ES-I3 (cell line): ENCODE measurements around the gene C5orf15.
A peak's percentile ranks its signal among the peaks of the same experiment; 100 is the strongest.
"Not testable (repeated sequence)": the region's sequence is repeated elsewhere in the genome, so short reads cannot be mapped to it uniquely, and the experiment has no call there.

Experiments
- H3K36me3 ChIP-seq: 2 replicates; pipeline ENCODE4 v1.6.1; 2013; ENCODE audit warnings: mild to moderate bottlenecking, low read length, control low read depth, moderate library complexity; ENCODE audit not compliant: insufficient read depth
- H3K4me1 ChIP-seq: 2 replicates; pipeline ENCODE4 v1.6.1; 2013; ENCODE audit warnings: mild to moderate bottlenecking, control low read depth, low read length; ENCODE audit not compliant: insufficient read depth
- H3K9ac ChIP-seq: 2 replicates; pipeline ENCODE4 v1.6.1; 2013; ENCODE audit warnings: low read depth, mild to moderate bottlenecking, low read length, moderate library complexity
- H3K9me3 ChIP-seq: 2 replicates; pipeline ENCODE4 v1.6.1; 2013; ENCODE audit warnings: mild to moderate bottlenecking, low read length, moderate library complexity; ENCODE audit not compliant: control insufficient read depth, insufficient read depth

C5orf15 gene

DNA sequence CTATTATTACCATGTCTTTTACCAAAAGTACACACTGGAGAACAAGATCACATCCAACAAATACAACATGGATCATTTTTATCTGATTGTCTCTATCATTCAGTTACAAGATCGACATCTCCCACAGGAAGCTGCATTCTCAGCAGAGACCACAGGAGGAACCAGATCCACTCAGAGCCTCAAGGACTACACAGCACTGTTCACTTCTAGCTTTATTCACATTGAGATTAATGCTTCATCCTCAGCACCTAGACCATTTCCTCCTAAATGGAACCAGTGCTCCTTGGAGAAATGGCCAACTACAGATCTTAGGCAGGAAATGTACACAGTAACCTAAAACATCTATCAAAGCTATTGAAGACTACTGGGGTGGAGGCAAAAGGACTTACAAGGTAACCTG lies 13.3 kb upstream of the C5orf15 start:
- peaks cover 9% of the 10 kb centered on the region for H3K36me3 ChIP-seq
- H3K4me1 ChIP-seq, result 0 out of 2 replicates have a peak, but pooled peaks cover 12% of the 10 kb centered on the region
- H3K9ac ChIP-seq, result no peak overlapping the region
- H3K9me3 ChIP-seq, result no peaks in the 10 kb centered on the region

- H3K9ac ChIP-seq, result no peak overlapping the region
- H3K4me1 ChIP-seq, result 0 out of 2 replicates have a peak, but pooled peaks cover 12% of the 10 kb centered on the region
- peaks cover 9% of the 10 kb centered on the region for H3K36me3 ChIP-seq
- no peaks in the 10 kb centered on the region for H3K9me3 ChIP-seq
Measured at GRCh38 chr5:133980652-133981051, 12.2 kb upstream of the C5orf15 start.

DNA sequence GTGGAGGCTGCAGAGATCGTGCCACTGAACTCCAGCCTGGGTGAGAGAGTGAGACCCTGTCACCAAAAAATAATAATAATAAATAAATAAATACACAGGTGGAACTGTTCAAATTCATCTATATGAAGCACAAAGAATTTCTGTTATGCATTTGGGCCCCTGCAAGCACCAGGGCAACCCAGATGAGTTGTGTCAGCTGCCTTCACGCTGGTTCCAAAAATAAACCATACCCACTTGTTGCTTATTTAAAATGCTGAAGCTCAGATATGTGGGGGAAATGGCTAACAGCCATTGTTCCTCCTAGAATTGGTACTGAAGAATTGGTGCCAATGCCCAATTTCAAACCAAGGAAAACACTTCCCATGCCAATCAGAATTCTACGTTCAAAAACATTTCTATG lies 10.5 kb upstream of the C5orf15 start:
- H3K36me3 ChIP-seq, result peaks cover 21% of the 10 kb centered on the region
- 0 out of 2 replicates have a peak, but pooled peaks cover 12% of the 10 kb centered on the region for H3K4me1 ChIP-seq
- H3K9me3 ChIP-seq, result no peaks in the 10 kb centered on the region
- H3K9ac ChIP-seq, result no peak overlapping the region

GRCh38 chr5:133977858-133978257 lies 9.4 kb upstream of the C5orf15 start:
- Histone ChIP-seq H3K9me3 (no peaks in the 10 kb centered on the region), H3K36me3 (peaks cover 22% of the 10 kb centered on the region), H3K9ac (no peak overlapping the region)

GRCh38 chr5:133977161-133977787 lies 8.8 kb upstream of the C5orf15 start:
- Histone ChIP-seq H3K4me1 (0 out of 2 replicates have a peak, but pooled peaks cover 12% of the 10 kb centered on the region), H3K9ac (no peak overlapping the region), H3K9me3 (no peaks in the 10 kb centered on the region), H3K36me3 (peaks cover 22% of the 10 kb centered on the region)

More at GRCh38 chr5:133977858-133978257, 9.4 kb upstream of the C5orf15 start:
- 0 out of 2 replicates have a peak, but pooled peaks cover 12% of the 10 kb centered on the region for H3K4me1 ChIP-seq

GRCh38 chr5:133975546-133975945 lies 7.1 kb upstream of the C5orf15 start:
- peaks cover 20% of the 10 kb centered on the region for H3K36me3 ChIP-seq
- H3K4me1 ChIP-seq, result 0 out of 2 replicates have a peak, but pooled peaks cover 12% of the 10 kb centered on the region
- not testable (repeated sequence) for H3K9ac ChIP-seq, H3K9me3 ChIP-seq

- Histone ChIP-seq H3K9ac (no peak overlapping the region), H3K4me1 (0 out of 2 replicates have a peak, but pooled peaks cover 12% of the 10 kb centered on the region), H3K9me3 (no peaks in the 10 kb centered on the region), H3K36me3 (peaks cover 20% of the 10 kb centered on the region)
Measured at GRCh38 chr5:133974142-133974541, 5.7 kb upstream of the C5orf15 start.

DNA sequence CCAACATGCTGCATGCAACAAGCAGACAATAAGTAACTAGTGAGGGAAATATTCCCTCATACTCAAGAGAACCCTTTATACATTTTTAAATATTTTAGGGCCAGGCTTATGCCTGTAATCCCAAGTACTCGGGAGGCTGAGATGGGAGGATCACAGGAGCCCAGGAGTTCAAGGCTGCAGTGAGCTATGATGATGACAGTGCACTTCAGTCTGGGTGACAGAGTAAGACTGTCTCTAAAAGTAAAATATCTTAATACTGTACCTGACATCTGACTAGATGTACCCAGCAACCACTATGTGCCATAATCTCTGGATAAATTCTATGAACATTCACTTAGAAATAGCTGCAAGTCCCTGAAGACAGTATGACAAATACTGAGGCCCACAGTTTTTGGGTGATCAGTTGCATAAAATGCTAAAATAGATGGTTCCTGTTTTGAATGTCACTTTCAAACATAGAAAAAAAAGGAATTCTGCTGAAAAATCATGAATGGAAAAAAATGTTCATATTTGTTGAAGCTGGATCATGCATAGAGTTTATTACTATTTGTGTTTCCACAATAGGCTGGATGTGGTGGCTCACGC lies 2.0 kb upstream of the C5orf15 start:
- no peaks in the 10 kb centered on the region for H3K9me3 ChIP-seq
- H3K4me1 ChIP-seq, result no peaks in the 10 kb centered on the region
- peaks cover 16% of the 10 kb centered on the region; the same call in 1 of the 2 replicates for H3K36me3 ChIP-seq
- no peak overlapping the region for H3K9ac ChIP-seq

- H3K36me3 ChIP-seq, result peaks cover 11% of the 10 kb centered on the region; the same call in 1 of the 2 replicates
- no peaks in the 10 kb centered on the region for H3K4me1 ChIP-seq
- no peak overlapping the region for H3K9ac ChIP-seq
- no peaks in the 10 kb centered on the region for H3K9me3 ChIP-seq
Measured at GRCh38 chr5:133969654-133970324, 1.4 kb upstream of the C5orf15 start.

DNA sequence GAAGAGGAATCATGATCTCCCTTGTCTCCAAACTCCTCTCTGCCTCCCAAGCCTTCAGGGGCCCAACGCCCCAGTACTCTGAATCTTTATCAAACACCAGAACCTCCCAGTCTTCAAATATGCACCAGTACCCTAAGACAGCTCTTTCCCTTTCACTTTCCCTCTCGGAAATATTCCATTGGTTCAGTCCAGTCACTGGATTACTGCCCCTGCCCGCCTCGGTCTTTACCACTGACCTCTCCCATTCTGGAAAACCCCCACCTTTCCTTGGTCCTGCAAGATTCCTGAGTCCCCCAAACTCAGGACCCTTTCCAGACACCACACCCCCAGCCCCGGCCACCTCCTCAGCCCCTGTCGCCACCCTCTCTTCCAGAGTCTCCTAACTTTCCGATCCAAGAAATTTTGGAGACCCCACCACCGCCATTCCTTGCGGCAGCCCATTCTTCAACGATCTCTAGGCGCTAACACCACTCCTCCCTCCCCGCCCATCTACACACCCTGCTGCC lies 674 bp downstream of the C5orf15 start:
- H3K36me3 ChIP-seq, result no peaks in the 10 kb centered on the region; the same call in 1 of the 2 replicates
- peak overlapping the region; percentile 93 for H3K9ac ChIP-seq
- H3K9me3 ChIP-seq, result no peaks in the 10 kb centered on the region
- no peaks in the 10 kb centered on the region for H3K4me1 ChIP-seq

DNA sequence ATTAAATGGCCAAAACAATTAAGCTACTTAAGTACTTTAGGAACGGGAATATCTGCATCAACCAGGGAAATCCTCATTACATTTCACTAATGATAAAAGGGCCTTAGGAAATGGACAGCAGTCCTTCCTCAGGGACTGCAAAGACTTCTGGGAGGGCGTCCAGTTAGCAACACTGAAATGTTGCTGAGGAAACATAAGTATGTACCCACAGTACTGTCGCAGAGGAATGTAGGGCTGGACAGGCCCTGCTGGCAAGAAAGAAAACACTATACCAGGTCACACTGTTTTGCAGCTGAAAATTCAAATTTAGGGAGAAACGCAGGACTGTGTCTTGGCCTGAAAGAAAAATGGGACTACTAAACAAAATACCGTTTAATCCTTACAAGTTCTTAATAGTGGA lies 1.3 kb downstream of the C5orf15 start:
- peak overlapping the region; percentile 93; the same call in 1 of the 2 replicates for H3K9ac ChIP-seq
- no peaks in the 10 kb centered on the region for H3K4me1 ChIP-seq
- H3K36me3 ChIP-seq, result no peaks in the 10 kb centered on the region; the same call in 1 of the 2 replicates
- no peaks in the 10 kb centered on the region for H3K9me3 ChIP-seq

- no peaks in the 10 kb centered on the region for H3K9me3 ChIP-seq
- H3K4me1 ChIP-seq, result no peaks in the 10 kb centered on the region
- H3K36me3 ChIP-seq, result no peaks in the 10 kb centered on the region
- H3K9ac ChIP-seq, result no peak overlapping the region
Measured at GRCh38 chr5:133966090-133966489, 2.3 kb downstream of the C5orf15 start.

- Histone ChIP-seq H3K9ac (no peak overlapping the region), H3K36me3 (no peaks in the 10 kb centered on the region), H3K4me1 (no peaks in the 10 kb centered on the region), H3K9me3 (no peaks in the 10 kb centered on the region)
Measured at GRCh38 chr5:133963493-133964128, 4.8 kb downstream of the C5orf15 start.

GRCh38 chr5:133962801-133963476 lies 5.5 kb downstream of the C5orf15 start:
- H3K9ac ChIP-seq, result no peak overlapping the region
- no peaks in the 10 kb centered on the region for H3K9me3 ChIP-seq
- H3K36me3 ChIP-seq, result no peaks in the 10 kb centered on the region
- H3K4me1 ChIP-seq, result no peaks in the 10 kb centered on the region
